ENCODE measurements around the gene CCDC182.

Gene CCDC182

DNA sequence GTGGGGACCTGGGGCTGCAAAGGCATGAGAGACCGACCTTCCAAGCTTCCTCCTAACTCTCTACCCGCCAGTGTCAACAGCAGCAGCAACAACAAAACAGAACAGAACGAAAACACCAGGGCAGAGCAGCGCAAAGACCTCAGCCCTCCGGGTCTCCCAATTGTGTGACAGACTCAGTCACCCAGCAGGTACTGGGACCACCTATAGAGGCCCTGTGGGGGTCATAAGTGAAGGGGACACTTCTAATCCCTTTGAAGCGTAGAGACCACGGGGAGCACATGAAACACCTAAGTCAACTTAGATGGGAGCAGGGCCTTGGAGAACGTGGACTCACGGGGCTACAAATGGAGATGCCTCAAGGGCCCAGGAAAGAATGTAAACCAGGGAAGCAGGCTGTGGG is 12.6 kb upstream of the CCDC182 start:
- FAIRE-seq: no peak
- DNase-seq (ENCODE audit: low spot score): no peak

DNA sequence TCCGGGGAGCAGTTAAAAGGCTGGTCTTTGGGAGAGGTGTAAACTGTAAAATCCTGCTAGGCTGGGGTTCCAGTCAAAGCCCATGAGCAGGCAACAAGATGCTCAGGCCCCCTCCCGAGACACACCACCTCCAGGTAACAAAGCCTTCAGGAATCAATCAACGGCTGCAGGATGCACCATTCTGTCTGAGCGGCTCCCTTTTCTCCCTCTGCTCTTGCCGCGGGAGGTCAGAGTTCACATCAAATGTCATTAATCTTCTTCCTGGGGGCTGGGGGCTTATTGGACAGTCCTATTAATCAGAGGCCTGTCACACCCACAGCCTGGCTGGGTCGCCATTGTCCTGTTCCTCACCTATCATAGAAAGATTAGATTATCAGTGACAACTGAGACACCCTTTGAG is 11.9 kb upstream of the CCDC182 start:
- FAIRE-seq: no peak

GRCh38 chr17:57755480-57756070 is 10.5 kb upstream of the CCDC182 start:
- DNase-seq (ENCODE audit: low spot score) (no peak), FAIRE-seq (no peak)

More for the DNA sequence above, 11.9 kb upstream of the CCDC182 start:
- DNase-seq (ENCODE audit: low spot score): no peak

DNA sequence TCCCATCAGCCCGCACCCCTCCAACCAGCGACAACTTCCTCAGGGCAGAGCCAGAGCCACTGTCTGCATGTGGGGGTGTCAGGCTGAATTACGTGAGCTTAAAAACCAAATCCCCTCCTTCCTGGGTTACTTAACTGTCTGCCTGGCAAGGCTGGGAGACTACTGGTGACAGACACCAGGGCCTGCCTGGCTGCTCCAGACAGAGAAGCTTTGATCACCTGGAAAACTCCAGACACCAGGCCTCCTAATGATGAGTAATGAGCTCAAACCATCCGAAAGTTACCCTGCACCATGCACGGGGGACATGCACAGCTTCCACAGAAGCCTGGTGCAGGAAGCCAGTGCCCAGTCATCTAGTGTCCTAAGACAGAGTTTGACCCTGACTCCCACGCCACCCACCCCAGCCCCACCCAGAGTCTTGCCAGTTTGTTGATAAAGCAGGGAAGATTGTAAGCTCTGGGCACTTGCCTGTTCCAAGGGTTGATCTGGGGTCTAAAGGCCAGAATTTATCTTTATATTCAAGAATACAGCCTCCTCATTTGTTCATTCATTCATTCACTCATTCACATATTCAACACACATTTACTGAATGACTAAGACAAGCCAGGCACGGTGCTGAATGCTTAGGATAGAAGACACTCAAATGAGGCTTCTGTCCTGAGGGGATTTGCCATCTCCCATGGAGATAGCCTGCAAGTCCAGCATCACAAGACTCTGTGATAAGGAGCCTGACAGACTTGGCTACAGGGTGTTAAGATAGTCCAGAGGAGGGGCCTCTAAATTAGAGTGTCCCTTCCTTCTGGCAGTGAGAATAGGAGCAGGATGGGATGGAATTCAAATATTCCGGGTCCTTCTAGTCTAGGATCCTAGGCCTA is 7.2 kb upstream of the CCDC182 start:
- DNase-seq (ENCODE audit: low spot score): no peak
- no peak for FAIRE-seq

DNA sequence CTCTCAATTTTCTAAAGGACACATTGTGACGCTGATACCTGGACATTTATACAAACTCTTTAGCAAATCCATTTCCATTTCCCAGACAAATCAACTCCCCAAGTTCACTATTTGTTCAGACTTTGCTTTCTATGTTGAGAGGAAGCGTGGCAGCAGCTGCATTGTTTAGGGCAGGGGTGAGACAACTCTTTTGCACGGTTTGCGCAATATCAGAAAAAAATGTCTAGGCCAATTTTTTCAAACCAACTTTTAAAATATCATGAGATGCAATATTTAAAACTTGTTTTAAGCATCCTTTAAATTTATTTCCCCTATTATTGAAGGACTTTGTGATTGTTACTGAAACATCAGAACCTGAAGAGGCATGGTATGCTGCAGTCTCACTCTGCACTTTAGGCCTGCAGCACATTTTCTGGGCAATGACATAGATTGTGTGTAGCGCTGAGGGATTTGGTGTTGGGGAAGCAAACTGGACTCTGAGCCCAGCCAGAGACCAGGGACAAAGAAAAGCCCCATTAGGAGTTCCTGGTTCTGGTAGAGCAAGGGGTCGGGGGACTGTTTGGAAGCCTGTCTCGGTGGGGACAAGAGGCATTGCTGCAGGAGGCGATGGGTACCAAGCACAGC is 6.4 kb upstream of the CCDC182 start:
- DNase-seq (ENCODE audit: low spot score) (no peak), FAIRE-seq (no peak)

- FAIRE-seq: no peak
- no peak for DNase-seq (ENCODE audit: low spot score)
Observed at GRCh38 chr17:57750895-57751294, 5.8 kb upstream of the CCDC182 start.

DNA sequence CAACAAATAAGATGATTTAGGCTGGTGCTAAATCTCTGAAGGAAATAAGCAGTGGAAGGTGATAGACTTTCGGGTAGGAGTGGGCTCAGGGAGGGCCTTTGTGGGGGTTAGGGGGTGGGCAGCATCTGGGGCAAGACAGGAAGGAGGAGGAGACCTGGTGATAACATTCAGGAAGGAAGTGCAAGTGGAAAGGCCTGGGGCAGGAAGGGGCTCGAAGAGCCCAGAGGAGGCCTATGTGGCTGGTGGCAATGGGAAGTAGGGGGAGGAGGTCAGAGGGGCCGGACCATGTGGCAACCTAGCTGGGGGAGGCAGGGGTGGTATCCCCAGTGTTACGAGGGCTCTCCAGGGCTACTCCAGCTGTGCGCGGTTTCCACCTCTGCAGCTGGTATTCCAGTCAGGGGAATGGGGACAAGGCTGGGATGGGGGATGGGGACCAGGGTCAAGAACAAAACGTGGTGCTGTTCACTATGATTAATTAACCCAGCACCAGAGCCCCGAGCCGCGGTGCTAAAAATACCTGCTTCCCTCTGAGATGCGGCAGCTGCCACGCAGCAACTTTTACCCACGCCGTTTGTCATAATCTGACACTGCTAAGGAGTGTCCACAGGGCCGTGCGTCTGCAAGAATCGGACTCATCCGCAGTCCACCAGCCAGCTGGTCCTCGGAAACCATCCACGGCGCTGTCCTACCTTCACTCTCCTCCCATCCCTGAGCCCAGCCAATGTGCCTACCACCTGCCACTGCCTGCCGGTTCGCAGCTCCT is 5.2 kb upstream of the CCDC182 start:
- no peak for DNase-seq (ENCODE audit: low spot score)
- FAIRE-seq: no peak

DNA sequence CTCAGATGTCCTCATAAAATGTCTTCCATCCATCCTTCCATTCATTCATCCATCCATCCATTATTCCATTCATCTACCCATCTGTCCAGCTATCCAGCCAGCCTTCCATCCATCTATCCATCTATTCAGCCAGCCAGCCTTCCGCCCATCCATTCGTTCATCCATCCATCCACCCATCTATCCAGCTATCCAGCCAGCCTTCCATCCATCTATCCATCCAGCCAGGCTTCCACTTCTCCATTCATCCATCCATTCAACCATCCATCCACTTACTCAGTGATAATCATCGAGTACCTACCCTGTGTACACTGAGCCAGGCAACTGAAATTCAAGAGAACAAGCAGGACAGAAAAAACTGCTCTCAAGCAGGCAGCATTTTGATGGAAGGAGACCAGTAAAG is 4.6 kb upstream of the CCDC182 start:
- FAIRE-seq (no peak), DNase-seq (ENCODE audit: low spot score) (no peak)

GRCh38 chr17:57747221-57748017 is 2.3 kb upstream of the CCDC182 start:
- FAIRE-seq: peak; percentile 18
- peak; percentile 45 for DNase-seq (ENCODE audit: low spot score)

DNA sequence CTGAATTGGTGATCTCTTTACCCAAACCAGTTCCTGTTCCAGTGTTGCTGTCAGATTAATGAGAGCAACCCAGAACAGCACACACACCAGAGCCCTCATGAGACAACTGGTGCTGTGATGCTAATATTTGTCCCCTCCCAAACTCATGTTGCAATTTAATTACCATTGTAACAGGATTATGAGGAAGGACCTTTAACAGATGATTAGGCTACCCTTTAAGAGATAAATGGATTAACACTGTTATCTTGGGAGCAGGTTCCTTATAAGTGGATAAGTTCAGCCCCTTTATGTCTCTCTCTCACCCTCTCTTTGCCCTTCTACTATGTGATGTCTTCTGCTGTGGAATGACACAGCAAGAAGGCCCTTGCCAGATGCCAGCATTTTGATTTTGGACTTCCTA is 1.1 kb upstream of the CCDC182 start:
- FAIRE-seq: no peak
- no peak for DNase-seq (ENCODE audit: low spot score)

DNA sequence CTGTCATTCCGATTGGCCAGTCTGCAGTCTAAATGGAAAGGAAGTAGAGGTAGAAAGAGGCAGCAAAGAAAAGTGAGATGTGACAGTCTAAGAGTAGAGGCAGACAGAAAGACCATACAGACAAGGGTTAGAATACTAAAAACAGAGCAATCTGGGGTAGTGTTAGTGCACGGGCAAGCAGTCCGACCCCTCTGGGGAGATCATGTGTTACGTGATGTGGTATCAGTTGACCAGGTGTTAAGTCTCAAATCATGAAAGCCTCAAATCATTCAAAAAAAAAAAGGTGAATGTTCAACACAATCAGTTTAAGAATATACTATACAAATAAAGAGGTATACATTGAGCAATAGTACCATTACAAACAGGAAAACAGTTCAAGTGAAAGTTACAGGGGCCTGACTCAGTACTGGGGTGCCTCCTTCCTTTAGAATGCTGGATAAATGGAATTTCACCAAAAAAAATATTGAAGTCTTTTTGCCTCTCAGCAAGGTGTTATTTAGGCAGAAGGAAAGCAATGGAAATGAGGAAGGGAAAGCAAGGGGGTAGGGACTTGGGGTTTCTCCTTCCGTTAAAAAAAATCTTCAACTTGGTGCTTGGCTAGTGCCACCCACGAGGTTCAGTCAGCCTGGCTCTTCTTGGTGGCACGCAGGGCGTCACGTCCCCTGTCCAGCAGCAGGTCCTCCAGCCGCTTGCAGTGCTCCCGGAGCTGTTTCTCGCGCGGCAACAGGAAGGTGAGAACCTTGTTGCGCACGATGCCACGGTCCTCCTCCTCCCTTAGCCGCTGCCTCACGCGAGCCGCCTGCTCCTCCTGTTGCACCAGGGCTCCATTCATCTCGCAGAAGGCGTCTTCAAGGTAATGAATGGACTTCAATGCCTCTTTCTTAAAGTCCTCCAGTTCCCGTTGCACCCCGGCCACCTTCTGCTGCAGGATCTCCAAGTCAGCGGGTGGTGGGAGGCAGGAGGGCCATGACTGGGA is 616 bp downstream of the CCDC182 start:
- no peak for FAIRE-seq
- no peak for DNase-seq (ENCODE audit: low spot score)

DNA sequence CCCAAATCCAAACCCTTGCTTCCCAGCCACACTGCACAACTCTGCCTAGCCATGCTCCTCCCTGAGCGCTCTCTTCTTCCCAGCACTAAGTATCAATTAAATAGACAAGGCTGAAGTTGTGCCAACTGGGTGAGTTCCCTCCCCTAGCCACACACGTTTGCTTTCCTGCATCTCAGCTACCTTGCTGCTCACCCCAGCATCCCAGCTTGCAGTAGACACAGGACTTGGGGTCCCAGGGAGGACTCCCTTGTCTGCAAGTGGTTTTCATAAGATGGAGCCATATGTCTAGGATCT is 4.9 kb downstream of the CCDC182 start:
- no peak for FAIRE-seq
- DNase-seq (ENCODE audit: low spot score): no peak

DNA sequence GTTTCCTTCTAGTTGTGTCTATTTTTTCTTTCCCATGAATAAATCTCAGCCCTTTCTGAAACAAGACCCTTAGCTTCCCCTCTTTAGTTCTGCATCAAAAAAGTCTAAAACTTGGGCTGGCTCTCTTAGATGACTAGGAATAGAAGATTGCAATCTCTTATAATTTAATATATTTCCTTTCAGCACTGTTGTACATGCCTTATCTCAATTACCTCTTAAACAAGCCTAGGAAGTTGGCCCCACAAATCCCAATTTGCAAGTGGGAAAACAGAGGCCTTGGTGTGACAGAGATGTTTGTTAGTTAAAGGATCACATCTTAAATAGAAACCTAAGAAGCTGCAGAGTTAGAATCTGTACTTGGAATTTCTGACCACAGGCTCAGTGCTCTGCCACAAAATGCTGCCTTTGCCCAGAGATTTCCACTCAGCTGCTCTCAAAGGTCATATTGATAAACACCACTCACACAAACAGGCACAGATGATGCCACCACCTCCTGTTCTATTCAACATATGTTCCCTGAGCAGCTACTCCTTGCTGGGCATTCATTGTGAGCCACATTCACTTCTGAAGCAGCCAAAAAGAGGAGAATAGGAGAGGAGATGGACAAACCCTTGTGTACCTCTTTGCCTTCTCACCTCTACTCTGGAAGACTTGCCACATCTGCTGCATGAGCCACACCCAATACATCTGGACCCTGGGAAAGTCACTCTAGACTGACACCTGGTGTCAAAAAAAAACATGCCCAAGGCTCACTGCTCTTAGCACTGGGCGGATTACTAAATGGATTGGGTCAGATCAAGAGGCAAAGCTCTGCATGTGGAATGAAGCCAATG is 5.5 kb downstream of the CCDC182 start:
- FAIRE-seq (no peak), DNase-seq (ENCODE audit: low spot score) (no peak)

DNA sequence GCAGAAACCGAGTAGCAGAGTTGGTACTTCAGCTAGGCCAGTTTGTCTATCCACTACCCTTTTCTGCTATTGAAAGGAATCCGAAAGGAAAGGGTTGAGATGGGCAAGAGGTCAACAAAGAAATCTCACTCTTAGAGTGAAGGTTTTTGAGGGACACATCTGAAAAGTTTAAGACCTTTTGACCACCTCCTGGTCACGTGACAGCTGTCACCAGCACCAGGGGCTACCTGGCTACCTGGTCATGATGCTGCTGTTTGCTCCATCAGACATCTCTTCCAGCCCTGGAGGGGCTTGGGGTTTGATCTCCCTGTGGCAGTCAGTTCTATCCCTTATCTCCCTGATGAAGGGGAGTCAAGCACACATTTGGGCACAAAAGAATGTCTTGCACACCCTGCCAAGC is 7.6 kb downstream of the CCDC182 start:
- DNase-seq (ENCODE audit: low spot score) (no peak), FAIRE-seq (no peak)

- FAIRE-seq: no peak
Observed at GRCh38 chr17:57735707-57736106, 9.4 kb downstream of the CCDC182 start.

DNA sequence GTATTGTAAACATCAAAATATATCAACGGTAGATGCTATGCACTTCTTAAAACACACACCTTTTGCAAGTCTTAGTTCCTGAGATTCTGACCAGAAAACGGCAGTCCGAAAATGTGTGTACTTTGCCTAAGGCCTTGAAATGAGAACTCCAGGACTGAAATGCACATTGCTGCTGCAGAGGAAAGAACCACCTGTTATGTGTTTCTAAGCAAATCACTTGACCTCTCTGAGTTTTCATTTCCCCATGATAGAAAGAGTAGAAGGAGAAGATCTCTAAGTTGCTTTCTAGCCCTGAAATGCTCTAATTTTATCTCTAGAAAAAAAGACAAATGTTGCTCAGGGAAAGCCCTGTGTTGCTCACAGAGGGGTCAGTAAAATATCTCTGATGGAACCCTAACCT is 9.9 kb downstream of the CCDC182 start:
- FAIRE-seq (no peak), DNase-seq (ENCODE audit: low spot score) (no peak)

More at GRCh38 chr17:57735707-57736106, 9.4 kb downstream of the CCDC182 start:
- no peak for DNase-seq (ENCODE audit: low spot score)

DNA sequence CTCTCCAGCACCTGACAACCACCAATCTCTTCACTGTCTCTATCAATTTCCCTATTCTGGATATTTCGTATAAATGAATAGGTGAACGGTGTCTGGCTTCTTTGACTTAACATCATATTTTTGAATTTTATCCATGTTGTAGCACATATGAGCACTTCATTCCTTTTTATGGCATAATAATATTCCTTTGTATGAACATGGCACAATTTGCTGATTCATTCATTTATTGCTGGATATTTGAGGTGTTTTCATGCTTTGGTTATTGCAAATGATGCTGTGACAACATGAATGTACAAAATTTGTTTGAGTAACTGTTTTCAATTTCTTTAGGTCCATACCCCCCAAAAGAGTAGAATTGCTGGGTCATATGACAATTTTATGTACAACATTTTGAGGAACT is 12.0 kb downstream of the CCDC182 start:
- DNase-seq (ENCODE audit: low spot score) (no peak), FAIRE-seq (no peak)

DNA sequence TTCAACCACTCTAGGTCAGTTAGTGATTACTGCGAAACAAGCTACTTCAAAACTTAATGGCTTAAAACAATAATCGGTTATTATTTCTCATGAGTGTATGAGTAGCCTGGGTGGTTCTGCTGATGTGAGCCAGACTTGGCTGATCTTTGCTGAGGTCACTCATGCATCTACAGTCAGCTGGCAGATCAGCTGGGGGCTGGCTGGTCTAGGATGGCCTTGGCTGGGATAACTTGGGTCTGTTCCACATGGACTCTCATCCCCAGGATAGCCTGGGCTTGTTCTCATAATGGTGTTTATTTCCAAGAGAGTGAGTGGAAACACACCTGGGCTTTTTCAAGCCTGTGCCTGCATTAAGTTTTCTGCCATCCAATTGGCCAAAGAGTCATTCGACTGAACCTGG is 13.0 kb downstream of the CCDC182 start:
- FAIRE-seq (no peak), DNase-seq (ENCODE audit: low spot score) (no peak)

GRCh38 chr17:57730026-57730701 is 14.9 kb downstream of the CCDC182 start:
- DNase-seq (ENCODE audit: low spot score) (no peak), FAIRE-seq (no peak)

All from RCC 7860 (cell line).